ENCODE measurements around the gene EIPR1.
"Not testable (repeated sequence)": the region's sequence is repeated elsewhere in the genome, so short reads cannot be mapped to it uniquely, and the experiment has no call there.

EIPR1 gene

GRCh38 chr2:3283876-3284656 lies 93.6 kb downstream of the EIPR1 start:
- not testable (repeated sequence) for DNase-seq

- no peak for DNase-seq
Observed at GRCh38 chr2:3283206-3283605, 94.4 kb downstream of the EIPR1 start.

- peak; percentile 81 for DNase-seq
Observed at GRCh38 chr2:3282056-3282998, 95.3 kb downstream of the EIPR1 start.

- no peak for DNase-seq
Observed at GRCh38 chr2:3280683-3281520, 96.7 kb downstream of the EIPR1 start.

GRCh38 chr2:3280197-3280596 lies 97.4 kb downstream of the EIPR1 start:
- DNase-seq: no peak

GRCh38 chr2:3279236-3279960 lies 98.2 kb downstream of the EIPR1 start:
- no peak for DNase-seq

GRCh38 chr2:3278521-3279218 lies 98.9 kb downstream of the EIPR1 start:
- DNase-seq: no peak

- no peak for DNase-seq
Observed at GRCh38 chr2:3277748-3278520, 99.7 kb downstream of the EIPR1 start.

- DNase-seq: no peak
Observed at GRCh38 chr2:3277050-3277747, 100.4 kb downstream of the EIPR1 start.

GRCh38 chr2:3272761-3273160 lies 104.9 kb downstream of the EIPR1 start:
- no peak for DNase-seq

- no peak for DNase-seq
Observed at GRCh38 chr2:3270095-3270478, 107.5 kb downstream of the EIPR1 start.

GRCh38 chr2:3269425-3270094 lies 108.1 kb downstream of the EIPR1 start:
- DNase-seq: no peak

GRCh38 chr2:3268705-3269029 lies 109.0 kb downstream of the EIPR1 start:
- no peak for DNase-seq

GRCh38 chr2:3267869-3268704 lies 109.5 kb downstream of the EIPR1 start:
- no peak for DNase-seq

- no peak for DNase-seq
Observed at GRCh38 chr2:3266925-3267867, 110.4 kb downstream of the EIPR1 start.

- no peak for DNase-seq
Observed at GRCh38 chr2:3265981-3266924, 111.4 kb downstream of the EIPR1 start.

All from NCI-H2227 treated with DMSO at 0.1 percent for 48 hours (cell line).